Glutamatergic neuron (in vitro differentiated cells): Measurements from ENCODE around the gene JAG1. TPM values are rescaled to one million over a fixed set of nuclear protein-coding genes. Genes with fewer than 3 reads are reported as not detected.

Experiments
- DNase-seq: peaks from one replicate; pipeline ENCODE4 v3.0.0; 2022
- H3K27ac Mint-ChIP-seq: one replicate; pipeline ENCODE4 v1.8.0; 2020; ENCODE audit warnings: mild to moderate bottlenecking, mixed read lengths, inconsistent platforms; ENCODE audit not compliant: unreplicated experiment
- H3K27me3 Mint-ChIP-seq: one replicate; pipeline ENCODE4 v1.8.0; 2020; ENCODE audit warnings: mild to moderate bottlenecking, moderate library complexity, mixed read lengths, inconsistent platforms; ENCODE audit not compliant: unreplicated experiment
- H3K36me3 Mint-ChIP-seq: one replicate; pipeline ENCODE4 v1.8.0; 2020; ENCODE audit warnings: mild to moderate bottlenecking, mixed read lengths, inconsistent platforms; ENCODE audit not compliant: unreplicated experiment
- H3K4me1 Mint-ChIP-seq: one replicate; pipeline ENCODE4 v1.8.0; 2020; ENCODE audit warnings: mild to moderate bottlenecking, low read depth, mixed read lengths, inconsistent platforms; ENCODE audit not compliant: unreplicated experiment
- H3K4me3 Mint-ChIP-seq: one replicate; pipeline ENCODE4 v1.8.0; 2020; ENCODE audit warnings: mild to moderate bottlenecking, mixed read lengths, inconsistent platforms; ENCODE audit not compliant: unreplicated experiment
- H3K9me3 Mint-ChIP-seq: one replicate; pipeline ENCODE4 v1.8.0; 2020; ENCODE audit warnings: mild to moderate bottlenecking, moderate library complexity, mixed read lengths, inconsistent platforms; ENCODE audit not compliant: unreplicated experiment
- CTCF ChIP-seq: fragments of 200-600 bp; sonication (generic); IDR thresholded peaks from one replicate; pipeline ENCODE4 v1.5.0; 2021; ENCODE audit not compliant: partially characterized antibody, unreplicated experiment
- total RNA-seq: library from RNA; stranded (reverse); fragmentation: NEBNext Ultra II Directional; extraction: Animal tissue kit (Norgen Biotek cat#: 25700); gene quantifications from one replicate; pipeline ENCODE4 v1.2.1, GENCODE V29; 2021; ENCODE audit not compliant: unreplicated experiment

Gene JAG1
- total RNA-seq, 1 donor from 2014 or later: 11.4 TPM

- H3K4me3 Mint-ChIP-seq: peak overlapping the region; percentile 94
- no peak for TF ChIP-seq CTCF
- H3K27me3 Mint-ChIP-seq: peaks cover 2% of the 10 kb centered on the region
- DNase-seq: peak; percentile 58
- no peaks in the 10 kb centered on the region for H3K36me3 Mint-ChIP-seq
- peak overlapping the region; percentile 38 for H3K27ac Mint-ChIP-seq
- peaks cover 2% of the 10 kb centered on the region for H3K9me3 Mint-ChIP-seq
- H3K4me1 Mint-ChIP-seq: peaks cover 12% of the 10 kb centered on the region
Measured at GRCh38 chr20:10673176-10673841, 490 bp downstream of the JAG1 start.

GRCh38 chr20:10672624-10673127 lies 1.1 kb downstream of the JAG1 start:
- H3K9me3 Mint-ChIP-seq: peaks cover 2% of the 10 kb centered on the region
- TF ChIP-seq CTCF: no peak
- peak; percentile 68 for DNase-seq
- peak overlapping the region; percentile 88 for H3K4me3 Mint-ChIP-seq
- H3K4me1 Mint-ChIP-seq: peaks cover 12% of the 10 kb centered on the region
- peak overlapping the region; percentile 28 for H3K27ac Mint-ChIP-seq
- H3K27me3 Mint-ChIP-seq: peaks cover 2% of the 10 kb centered on the region
- no peaks in the 10 kb centered on the region for H3K36me3 Mint-ChIP-seq

GRCh38 chr20:10671919-10672623 lies 1.7 kb downstream of the JAG1 start:
- peak overlapping the region; percentile 88 for H3K4me3 Mint-ChIP-seq
- H3K9me3 Mint-ChIP-seq: peaks cover 2% of the 10 kb centered on the region
- TF ChIP-seq CTCF: no peak
- peaks cover 2% of the 10 kb centered on the region for H3K27me3 Mint-ChIP-seq
- H3K36me3 Mint-ChIP-seq: no peaks in the 10 kb centered on the region
- peak; percentile 37 for DNase-seq
- H3K27ac Mint-ChIP-seq: no peak overlapping the region
- peaks cover 12% of the 10 kb centered on the region for H3K4me1 Mint-ChIP-seq

GRCh38 chr20:10671221-10671918 lies 2.4 kb downstream of the JAG1 start:
- Mint-ChIP-seq H3K9me3 (peaks cover 2% of the 10 kb centered on the region), H3K4me3 (peak overlapping the region; percentile 70), H3K27me3 (peaks cover 2% of the 10 kb centered on the region), H3K36me3 (no peaks in the 10 kb centered on the region), H3K27ac (no peak overlapping the region), H3K4me1 (peaks cover 12% of the 10 kb centered on the region)
- DNase-seq: peak; percentile 61
- no peak for TF ChIP-seq CTCF
